MCF 10A (cell line): ENCODE data around the gene KRT222. TPM values are rescaled to one million over a fixed set of nuclear protein-coding genes. Genes with fewer than 3 reads are reported as not detected.

ENCODE experiments used
- BruUV-seq: library from RNA; stranded (reverse); fragments of 400-500 nt; replicated peaks from 2 replicates; lab custom pipeline; 2021; lab: Mats Ljungman, UMichigan
- CTCF ChIA-PET: fragments of 300-600 bp; sonication (Branson Sonifier 250); formaldehyde crosslinking; extraction: SDS; loops from one replicate; lab custom pipeline; 2021; ENCODE audit warnings: antibody characterized with exemption, inconsistent platforms; lab: Yijun Ruan, JAX
- POLR2A ChIA-PET: fragments of 300-600, 350-650 bp; sonication (Branson Sonifier 250); formaldehyde crosslinking; extraction: SDS; loops from one replicate; lab custom pipeline; 2020; ENCODE audit warnings: antibody characterized with exemption, inconsistent platforms; lab: Yijun Ruan, JAX
- DNase-seq: peaks from one replicate; pipeline ENCODE4 v3.0.0-alpha.2; 2018; ENCODE audit not compliant: unreplicated experiment
- H3K27ac Mint-ChIP-seq: one replicate; pipeline ENCODE4 v1.8.0; 2022; ENCODE audit warnings: mild to moderate bottlenecking, low read depth, mixed read lengths; ENCODE audit not compliant: unreplicated experiment
- H3K27me3 Mint-ChIP-seq: one replicate; pipeline ENCODE4 v1.8.0; 2022; ENCODE audit warnings: mixed read lengths; ENCODE audit not compliant: insufficient read depth, unreplicated experiment
- H3K36me3 Mint-ChIP-seq: one replicate; pipeline ENCODE4 v1.8.0; 2022; ENCODE audit warnings: mild to moderate bottlenecking, moderate library complexity, mixed read lengths; ENCODE audit not compliant: insufficient read depth, unreplicated experiment
- H3K4me1 Mint-ChIP-seq: one replicate; pipeline ENCODE4 v1.8.0; 2022; ENCODE audit warnings: mixed read lengths; ENCODE audit not compliant: insufficient read depth, unreplicated experiment
- H3K4me3 Mint-ChIP-seq: one replicate; pipeline ENCODE4 v1.8.0; 2022; ENCODE audit warnings: mild to moderate bottlenecking, moderate library complexity, mixed read lengths; ENCODE audit not compliant: unreplicated experiment
- H3K9me3 Mint-ChIP-seq: one replicate; pipeline ENCODE4 v1.8.0; 2022; ENCODE audit warnings: mixed read lengths; ENCODE audit not compliant: unreplicated experiment
- CTCF ChIP-seq: fragments of 200-600 bp; IDR thresholded peaks from one replicate; pipeline ENCODE4 v1.8.0; 2022; ENCODE audit warnings: antibody characterized with exemption, mild to moderate bottlenecking; ENCODE audit not compliant: unreplicated experiment
- intact Hi-C: fragments of 100-400 bp; cut with micrococcal nuclease; formaldehyde crosslinking; loops from 2 replicates; pipeline ENCODE4 v1.14.1; 2022
- total RNA-seq: library from RNA; stranded (reverse); gene quantifications from 2 replicates; pipeline ENCODE4 v1.2.3, GENCODE V29; 2022

Gene KRT222
- total RNA-seq, 1 experiment from 2014 or later: 0.49 TPM

- CTCF ChIA-PET: interaction anchor here (0.9 kb wide), 1 partner anchor 32 kb away, joined by 3 read pairs; no protein-coding TSS in a partner anchor
- DNase-seq: no peak
- no peak overlapping the region for H3K27ac Mint-ChIP-seq
- H3K36me3 Mint-ChIP-seq: no peaks in the 10 kb centered on the region
- H3K4me3 Mint-ChIP-seq: no peak overlapping the region
- POLR2A ChIA-PET: interaction anchor here (0.9 to 1.0 kb wide), 2 partner anchors 13 to 69 kb away, joined by 3 read pairs; partner anchors contain the start of gene KRT222
- H3K4me1 Mint-ChIP-seq: peaks cover 13% of the 10 kb centered on the region
- no peaks in the 10 kb centered on the region for H3K9me3 Mint-ChIP-seq
- BruUV-seq: no TSS peak
- no peak for TF ChIP-seq CTCF
- H3K27me3 Mint-ChIP-seq: no peaks in the 10 kb centered on the region
- intact Hi-C loops: no loop called here
Observed at GRCh38 chr17:40651939-40652338, 13.0 kb downstream of the KRT222 start.

- Mint-ChIP-seq H3K4me1 (peaks cover 29% of the 10 kb centered on the region), H3K9me3 (no peaks in the 10 kb centered on the region), H3K36me3 (peaks cover 20% of the 10 kb centered on the region), H3K27me3 (no peaks in the 10 kb centered on the region), H3K4me3 (peak overlapping the region; percentile 85), H3K27ac (peak overlapping the region; percentile 100)
- no peak for DNase-seq
- intact Hi-C loops: no loop called here
- no peak for TF ChIP-seq CTCF
- BruUV-seq: TSS peak; percentile 70
- CTCF ChIA-PET: interaction anchor here (0.6 to 0.7 kb wide), 2 partner anchors 9 to 79 kb away, joined by 3 to 4 read pairs; no protein-coding TSS in a partner anchor
- POLR2A ChIA-PET: interaction anchor here (0.6 to 4.5 kb wide), 16 partner anchors 14 to 1041 kb away, joined by 3 to 33 read pairs (median 6); partner anchors contain the start of gene TNS4
Observed at GRCh38 chr17:40648384-40648968, 16.5 kb downstream of the KRT222 start.

GRCh38 chr17:40647624-40648383, 17.2 kb downstream of the KRT222 start, which contains the start of gene SMARCE1:
TSS of gene SMARCE1 (minus strand) at chr17:40647818. CDS start at chr17:40645802, 2,016 bp downstream.
- ChIA-PET POLR2A (interaction anchor here (0.6 to 4.5 kb wide), 32 partner anchors 8 to 1042 kb away, joined by 3 to 33 read pairs (median 4); partner anchors contain the start of genes KRT24 and TNS4), CTCF (interaction anchor here (0.7 to 2.3 kb wide), 4 partner anchors 71 to 145 kb away, joined by 3 to 9 read pairs (median 4); no protein-coding TSS in a partner anchor)
- Mint-ChIP-seq H3K9me3 (no peaks in the 10 kb centered on the region), H3K36me3 (peaks cover 24% of the 10 kb centered on the region), H3K27ac (peak within 1 kb of the TSS; percentile 100), H3K4me1 (peaks cover 27% of the 10 kb centered on the region), H3K4me3 (peak within 1 kb of the TSS; percentile 85), H3K27me3 (no peaks in the 10 kb centered on the region)
- intact Hi-C loops: no loop called here
- peak; percentile 68 for DNase-seq
- BruUV-seq: no TSS peak
- TF ChIP-seq CTCF: no peak
